ENCODE results near the gene ZNF213.
"Not testable (repeated sequence)": the region's sequence is repeated elsewhere in the genome, so short reads cannot be mapped to it uniquely, and the experiment has no call there.

The ZNF213 gene

DNA sequence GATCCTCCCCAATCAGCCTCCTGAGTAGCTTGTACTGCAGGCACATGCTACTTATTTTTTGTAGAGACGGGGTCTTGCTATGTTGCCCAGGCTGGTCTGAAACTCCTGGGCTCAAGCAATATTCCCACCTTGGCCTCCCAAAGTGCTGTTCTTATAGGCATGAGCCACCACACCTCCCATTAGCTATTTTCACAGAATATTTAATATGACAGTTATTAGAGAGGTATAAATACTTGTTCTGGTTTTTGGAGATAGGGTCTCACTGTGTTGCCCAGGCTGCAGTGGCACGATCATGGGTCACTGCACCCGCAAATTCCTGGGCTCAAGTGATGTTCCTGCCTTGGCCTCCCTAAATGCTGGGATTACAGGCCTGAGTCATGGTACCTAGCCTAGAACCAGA lies 21.1 kb downstream of the ZNF213 start:
- no peak for DNase-seq

DNA sequence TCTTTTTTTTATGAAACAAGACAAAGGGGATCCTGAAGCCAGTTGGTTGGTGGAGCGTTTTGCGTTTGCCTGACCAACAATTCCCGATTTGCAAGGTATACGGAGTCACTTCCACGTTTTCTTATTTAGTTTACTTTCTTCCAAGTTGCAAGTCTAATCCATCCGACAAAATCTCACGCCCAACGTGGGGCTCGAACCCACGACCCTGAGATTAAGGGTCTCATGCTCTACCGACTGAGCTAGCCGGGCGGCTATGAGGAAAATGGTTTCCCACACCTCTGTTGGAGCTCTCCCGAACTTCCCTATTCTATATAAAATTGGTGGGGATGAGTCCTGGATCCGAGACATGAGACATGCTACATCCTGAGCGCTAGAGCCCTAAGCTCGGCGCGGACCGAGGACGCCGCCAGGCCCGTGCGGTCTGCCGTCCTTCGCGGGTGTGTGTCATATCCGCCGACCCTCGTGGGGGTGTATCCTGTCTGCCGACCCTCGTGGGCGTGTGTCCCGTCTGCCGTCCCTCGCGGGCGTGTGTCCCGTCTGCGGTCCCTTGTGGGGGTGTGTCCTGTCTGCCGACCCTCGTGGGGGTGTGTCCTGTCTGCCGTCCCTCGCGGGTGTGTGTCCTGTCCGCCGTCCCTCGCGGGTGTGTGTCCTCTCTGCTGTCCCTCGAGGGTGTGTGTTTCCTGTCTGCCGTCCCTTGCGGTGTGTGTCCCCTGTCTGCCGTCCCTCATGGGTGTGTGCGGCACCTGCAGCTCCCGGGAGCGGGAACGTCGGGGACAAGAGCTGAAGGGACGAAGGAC lies 22.6 kb downstream of the ZNF213 start:
- peak; percentile 81 to 87 for DNase-seq
- TF ChIP-seq GATA1 (IDR thresholded peaks at IDR 0.05; ENCODE audit: low read depth, low read length) (no peak), POLR2A (IDR thresholded peaks at IDR 0.05; ENCODE audit: low read length) (no peak)

More for the DNA sequence above, 21.1 kb downstream of the ZNF213 start:
- TF ChIP-seq GATA1 (IDR thresholded peaks at IDR 0.05; ENCODE audit: low read depth, low read length) (no peak), POLR2A (IDR thresholded peaks at IDR 0.05; ENCODE audit: low read length) (no peak)

DNA sequence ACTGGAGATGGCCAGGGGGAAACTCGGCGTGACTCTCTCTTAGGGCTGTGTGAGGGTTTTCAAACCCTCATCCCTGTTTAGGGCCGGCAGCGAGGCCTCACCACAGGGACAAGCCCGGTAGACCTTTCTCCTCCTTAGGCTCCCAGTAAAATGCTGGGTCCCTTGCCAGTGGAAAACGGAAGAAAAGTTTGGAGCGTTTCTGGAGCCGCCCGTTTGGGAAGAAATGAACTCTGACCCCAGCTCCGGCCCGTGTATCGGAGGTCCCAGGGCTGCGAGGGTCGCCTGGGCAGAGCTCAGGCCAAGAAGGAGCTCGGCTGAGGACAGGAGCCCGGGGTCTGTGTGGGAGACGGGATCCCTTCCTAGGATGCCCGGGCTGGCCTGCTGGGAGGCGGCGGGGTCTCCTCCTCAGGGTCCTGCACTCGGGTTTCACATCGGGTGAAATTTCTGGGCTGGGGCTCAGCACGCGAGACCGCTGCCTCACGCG lies 23.2 kb downstream of the ZNF213 start:
- no peak for DNase-seq
- TF ChIP-seq GATA1 (IDR thresholded peaks at IDR 0.05; ENCODE audit: low read depth, low read length) (no peak), POLR2A (IDR thresholded peaks at IDR 0.05; ENCODE audit: low read length) (no peak)

DNA sequence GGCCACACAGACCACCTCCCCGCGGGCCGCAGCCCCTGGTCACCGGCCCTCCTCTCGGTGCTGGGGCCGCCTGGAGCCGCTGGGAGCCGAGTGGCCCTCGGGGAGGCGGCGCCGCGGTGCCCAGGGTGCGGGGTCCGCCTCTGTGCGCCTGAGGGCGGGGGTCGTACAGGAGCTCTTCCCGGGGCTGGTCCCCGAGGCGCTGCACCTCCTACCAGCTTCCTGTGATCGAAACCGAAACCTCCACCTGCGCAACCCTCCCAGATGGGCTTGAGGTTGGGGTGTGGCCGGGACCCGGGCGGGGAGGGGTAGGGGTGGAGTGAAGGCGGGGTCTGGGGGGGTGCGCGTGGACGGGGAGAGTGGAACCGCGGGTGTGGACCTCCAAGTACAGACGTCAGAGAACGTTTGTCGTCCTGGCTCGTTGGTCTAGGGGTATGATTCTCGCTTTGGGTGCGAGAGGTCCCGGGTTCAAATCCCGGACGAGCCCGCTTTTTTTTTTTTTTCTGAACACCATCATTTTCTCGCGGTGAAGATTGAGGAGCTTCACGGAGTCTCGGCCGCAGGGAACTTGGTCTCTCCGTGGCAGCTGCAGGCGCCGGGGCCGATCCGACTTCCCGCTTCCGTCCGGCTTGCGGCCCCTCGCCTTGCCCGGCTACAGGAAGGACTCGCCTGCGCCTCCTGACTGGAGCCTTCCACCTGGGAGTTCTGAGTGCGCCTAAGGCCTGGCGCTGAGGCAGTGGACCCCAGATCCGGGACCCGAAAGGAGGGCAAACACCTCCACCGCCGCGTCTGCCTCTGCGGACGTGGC lies 23.9 kb downstream of the ZNF213 start:
- no peak for TF ChIP-seq GATA1 (IDR thresholded peaks at IDR 0.05; ENCODE audit: low read depth, low read length)
- peak; percentile 32 for TF ChIP-seq POLR2A (IDR thresholded peaks at IDR 0.05; ENCODE audit: low read length)
- DNase-seq, result peak; percentile 84 to 90

DNA sequence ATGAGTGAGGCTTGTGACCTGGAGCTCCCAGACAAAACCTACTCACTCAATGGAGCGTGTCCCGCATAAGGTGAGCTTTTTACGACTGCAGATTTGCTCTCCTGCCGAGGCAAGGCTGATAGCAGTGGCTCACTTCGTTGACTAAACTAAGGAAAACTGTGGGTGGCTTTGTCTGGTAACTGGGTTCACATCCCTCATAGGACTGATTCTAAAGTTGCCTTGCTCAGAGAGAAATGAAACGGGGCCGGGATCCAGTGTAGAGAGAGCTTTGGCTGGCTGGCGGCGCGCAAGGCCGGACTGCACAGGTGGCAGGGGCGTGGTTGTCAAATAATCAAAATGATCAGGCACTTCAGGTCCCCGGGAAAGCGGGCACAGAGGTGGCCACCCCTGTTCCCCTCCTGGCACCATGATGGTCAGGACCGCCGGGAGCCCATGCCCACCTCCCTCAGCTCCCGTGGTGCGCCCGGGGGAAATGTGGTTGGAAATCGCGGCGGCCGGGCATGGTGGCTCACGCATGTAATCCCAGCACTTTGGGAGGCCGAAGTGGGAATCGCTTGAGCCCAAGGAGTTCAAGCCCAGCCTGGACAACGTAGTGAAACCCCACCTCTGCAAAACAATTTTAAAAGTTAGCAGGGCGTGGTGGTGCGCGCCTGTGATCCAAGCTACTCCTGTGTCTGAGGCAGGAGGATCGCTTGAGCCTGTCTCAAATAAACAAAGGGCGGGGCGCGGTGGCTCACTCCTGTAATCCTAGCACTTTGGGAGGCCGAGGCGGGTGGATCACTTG lies 26.6 kb downstream of the ZNF213 start:
- no peak for DNase-seq
- TF ChIP-seq GATA1 (IDR thresholded peaks at IDR 0.05; ENCODE audit: low read depth, low read length), result no peak
- no peak for TF ChIP-seq POLR2A (IDR thresholded peaks at IDR 0.05; ENCODE audit: low read length)

DNA sequence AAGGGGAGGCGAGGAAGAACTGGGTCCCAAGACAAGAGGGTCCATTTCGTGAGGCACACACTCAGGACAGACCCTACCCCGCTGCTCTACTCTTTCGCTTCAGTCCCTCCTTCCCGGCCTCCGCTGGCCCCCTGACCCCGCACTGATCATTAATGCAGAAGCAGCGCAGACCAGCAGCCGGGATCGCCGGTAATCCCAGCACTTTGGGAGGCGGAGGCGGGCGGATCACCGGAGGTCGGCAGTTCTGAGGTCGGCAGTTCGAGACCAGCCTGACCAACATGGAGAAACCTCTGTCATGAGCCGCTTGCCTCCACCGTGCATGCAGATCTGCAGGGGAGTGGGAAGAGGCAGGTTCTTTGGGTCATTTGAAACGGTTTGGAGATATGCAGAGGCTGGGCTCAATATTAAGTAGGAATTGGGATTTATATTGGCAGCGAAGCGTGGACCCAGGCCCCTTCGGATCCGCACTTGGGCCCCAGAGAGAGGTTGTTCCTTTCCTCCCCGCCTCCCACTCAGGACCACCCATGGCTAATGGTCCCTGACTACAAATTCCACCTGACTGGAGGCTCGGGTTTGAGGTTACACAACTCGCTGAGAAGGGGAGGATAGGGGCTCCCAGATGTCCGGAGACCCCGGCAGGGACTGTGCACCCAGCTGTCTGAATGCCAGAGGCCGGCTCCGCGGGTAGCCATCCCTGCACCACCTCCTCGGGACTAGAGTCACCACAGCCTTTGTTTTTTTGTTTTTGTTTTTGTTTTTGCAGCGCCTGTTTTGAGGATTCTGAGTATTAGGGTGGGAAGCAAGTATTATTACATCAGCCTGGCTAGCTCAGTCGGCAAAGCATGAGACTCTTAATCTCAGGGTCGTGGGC lies 29.5 kb downstream of the ZNF213 start:
- TF ChIP-seq POLR2A (IDR thresholded peaks at IDR 0.05; ENCODE audit: low read length), result no peak
- TF ChIP-seq GATA1 (IDR thresholded peaks at IDR 0.05; ENCODE audit: low read depth, low read length), result no peak
- no peak for DNase-seq

DNA sequence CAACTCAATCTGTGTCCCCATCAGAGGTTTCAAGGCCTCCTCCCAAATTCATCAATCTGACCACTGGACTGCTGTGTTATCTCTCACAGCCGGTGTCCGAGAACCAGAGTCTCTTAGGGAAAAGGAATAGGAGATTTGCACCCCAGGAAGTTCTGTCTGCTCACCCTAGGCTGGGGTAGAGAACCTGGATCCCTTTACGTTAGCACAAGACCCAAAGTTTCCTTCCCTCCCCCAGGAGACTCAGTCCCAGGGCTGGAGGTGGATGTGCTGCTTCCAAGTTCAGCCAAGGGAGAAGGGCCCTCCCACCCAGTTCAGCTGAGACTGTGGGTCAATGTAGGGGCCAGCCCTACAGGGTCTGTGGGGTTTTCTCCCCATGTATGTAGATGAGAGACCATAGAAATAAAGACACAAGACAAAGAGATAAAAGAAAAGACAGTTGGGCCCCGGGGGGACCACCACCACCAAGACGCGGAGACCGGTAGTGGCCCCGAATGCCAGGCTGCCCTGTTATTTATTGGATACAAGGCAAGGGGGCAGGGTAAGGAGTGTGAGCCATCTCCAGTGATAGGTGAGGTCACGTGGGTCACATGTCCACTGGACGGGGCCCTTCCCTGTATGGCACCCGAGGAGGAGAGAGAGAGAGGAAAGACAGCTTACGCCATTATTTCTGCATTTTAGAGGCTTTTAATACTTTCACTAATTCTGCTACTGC lies 30.4 kb downstream of the ZNF213 start:
- no peak for DNase-seq
- no peak for TF ChIP-seq GATA1 (IDR thresholded peaks at IDR 0.05; ENCODE audit: low read depth, low read length)
- TF ChIP-seq POLR2A (IDR thresholded peaks at IDR 0.05; ENCODE audit: low read length), result no peak

DNA sequence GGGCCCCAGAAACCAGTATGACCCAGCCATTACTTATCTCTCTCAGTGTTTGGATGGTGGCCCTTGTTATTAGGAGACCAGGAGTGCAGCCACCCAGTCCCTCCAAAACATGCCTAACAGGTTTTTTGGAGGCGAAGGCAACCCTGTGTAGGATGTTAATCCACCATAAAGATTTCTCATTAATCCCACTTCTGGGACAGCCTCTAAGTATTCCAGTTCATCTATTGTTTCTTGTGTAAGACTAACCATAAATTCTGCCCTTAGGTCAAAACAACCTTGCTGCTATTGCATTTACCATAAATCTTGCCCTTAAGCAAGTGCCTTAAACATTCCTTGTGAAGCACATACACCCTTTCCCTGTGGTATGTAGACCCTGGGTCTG lies 31.7 kb downstream of the ZNF213 start:
- DNase-seq, result no peak
- TF ChIP-seq POLR2A (IDR thresholded peaks at IDR 0.05; ENCODE audit: low read length) (no peak), GATA1 (IDR thresholded peaks at IDR 0.05; ENCODE audit: low read depth, low read length) (no peak)

DNA sequence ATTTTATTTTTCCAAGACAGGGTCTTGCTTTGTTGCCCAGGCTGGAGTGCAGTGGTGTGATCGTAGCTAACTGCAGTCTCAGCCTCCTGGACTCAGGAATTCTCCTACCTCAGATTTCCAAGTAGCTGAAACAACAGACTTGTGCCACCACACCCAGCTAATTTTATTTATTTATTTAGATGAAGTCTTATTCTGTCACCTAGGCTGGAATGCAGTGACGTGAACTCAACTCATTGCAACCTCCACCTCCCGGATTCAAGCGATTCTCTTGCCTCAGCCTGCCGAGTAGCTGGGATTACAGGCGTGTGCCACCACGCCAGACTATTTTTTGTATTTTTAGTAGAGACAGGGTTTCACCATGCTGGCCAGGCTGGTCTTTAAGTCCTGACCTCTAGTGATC lies 33.9 kb downstream of the ZNF213 start:
- DNase-seq, result not testable (repeated sequence)

DNA sequence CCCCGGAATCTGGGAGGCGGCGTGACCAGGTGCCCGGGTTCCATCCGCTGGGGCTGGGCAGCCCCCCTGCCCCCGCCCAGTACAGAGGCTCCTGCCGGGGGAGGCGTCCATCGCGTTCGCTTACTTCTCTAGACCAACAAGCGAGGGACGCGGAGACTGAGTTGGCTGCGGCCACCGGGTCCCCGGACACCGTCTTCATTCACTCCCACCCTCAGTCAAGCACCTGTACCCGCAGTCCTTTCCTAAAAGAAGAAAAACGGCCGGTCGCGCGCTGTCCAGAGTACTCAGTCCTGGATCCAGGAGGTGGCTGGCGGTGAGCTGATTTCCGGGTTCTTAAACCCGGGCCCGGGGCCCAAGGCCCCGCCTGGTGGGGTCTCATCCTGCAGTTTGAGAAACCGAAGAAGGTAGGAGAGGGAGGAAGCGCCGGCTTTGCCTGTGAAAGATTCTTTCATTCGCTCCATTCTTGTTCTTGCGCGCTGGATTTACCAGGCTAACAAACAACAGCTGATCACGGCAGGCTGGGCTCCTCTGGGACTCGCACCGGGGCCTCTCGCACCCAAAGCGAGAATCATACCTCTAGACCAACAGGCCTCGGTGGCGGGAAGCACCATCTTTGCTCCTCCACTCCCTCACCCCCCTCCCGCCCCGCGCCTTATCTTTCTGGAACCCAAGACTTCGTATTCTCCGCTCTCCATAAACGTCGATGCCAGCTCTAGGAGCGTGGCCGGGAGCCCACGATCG lies 35.8 kb downstream of the ZNF213 start:
- DNase-seq, result no peak

DNA sequence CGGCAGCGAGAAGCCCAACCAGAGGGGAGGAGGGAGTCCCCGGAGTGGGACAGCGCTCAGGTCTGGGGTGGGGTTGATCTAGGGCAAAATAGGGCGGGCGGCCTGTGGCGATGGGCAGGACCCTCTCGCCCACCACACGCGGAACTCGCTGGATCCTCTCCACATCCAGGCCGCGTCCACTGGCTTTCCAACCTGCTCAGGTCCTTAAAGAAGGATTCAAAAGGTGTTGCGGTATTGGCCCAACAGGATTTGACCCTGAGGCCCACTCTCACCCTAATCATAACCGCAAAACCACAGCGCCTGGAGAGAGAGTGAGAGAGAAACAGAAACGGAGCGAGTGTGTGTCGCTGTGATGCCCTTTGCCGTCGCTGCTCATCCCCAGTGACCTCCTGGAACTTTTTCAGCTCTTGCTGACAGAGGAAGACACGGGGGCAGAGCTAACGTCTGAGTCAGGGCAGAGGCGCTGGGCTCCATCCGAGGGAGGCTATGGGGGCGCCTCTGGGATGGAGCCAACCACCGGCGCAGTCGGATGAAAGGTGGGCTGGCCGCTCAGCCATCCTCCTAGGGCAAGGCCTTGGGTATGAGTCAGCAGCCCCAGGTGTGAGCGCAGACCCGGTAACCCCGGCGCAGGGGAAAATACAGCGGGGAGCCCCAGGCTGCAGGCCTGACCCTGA lies 36.5 kb downstream of the ZNF213 start:
- no peak for DNase-seq
- no peak for TF ChIP-seq POLR2A (IDR thresholded peaks at IDR 0.05; ENCODE audit: low read length)
- TF ChIP-seq GATA1 (IDR thresholded peaks at IDR 0.05; ENCODE audit: low read depth, low read length), result no peak

More for the DNA sequence above, 35.8 kb downstream of the ZNF213 start:
- no peak for TF ChIP-seq GATA1 (IDR thresholded peaks at IDR 0.05; ENCODE audit: low read depth, low read length)
- TF ChIP-seq POLR2A (IDR thresholded peaks at IDR 0.05; ENCODE audit: low read length), result no peak
